ENCODE results near the gene CDC27. TPM values are rescaled to one million over a fixed set of nuclear protein-coding genes. Genes with fewer than 3 reads are reported as not detected.

CDC27 gene
- polyA plus RNA-seq, 1 donor (not counting 4 experiments of a cell fraction or from before 2014, with no cell fraction given) = 95.6 TPM

GRCh38 chr17:47227862-47228261 lies 38.8 kb upstream of the CDC27 start:
- Histone ChIP-seq H3K9me1 (ENCODE audit: control insufficient read depth, extremely low read depth, insufficient read depth, low read length) (no peaks in the 10 kb centered on the region), H3K9me3 (ENCODE audit: control insufficient read depth, low read depth, low read length) (no peaks in the 10 kb centered on the region), H3K27ac (ENCODE audit: control insufficient read depth, insufficient read depth, low read length) (no peak overlapping the region), H4K20me1 (ENCODE audit: control insufficient read depth, extremely low read depth, insufficient read depth, low read length) (no peaks in the 10 kb centered on the region), H2AFZ (ENCODE audit: control insufficient read depth, low read length) (no peak overlapping the region), H3K27me3 (ENCODE audit: control insufficient read depth, extremely low read depth, insufficient read depth, low read length) (peaks cover 9% of the 10 kb centered on the region), H3K4me2 (ENCODE audit: control insufficient read depth, extremely low read depth, insufficient read depth, low read depth, low read length) (no peak overlapping the region), H3K4me3 (ENCODE audit: control insufficient read depth in 2 of 3, extremely low read depth in 1 of 3, insufficient read depth in 2 of 3, low read depth in 1 of 3, low read length in 3 of 3) (no peak overlapping the region), H3K9ac (ENCODE audit: control insufficient read depth, extremely low read depth, insufficient read depth, low read length) (no peak overlapping the region), H3K4me1 (ENCODE audit: control insufficient read depth, extremely low read depth, insufficient read depth, low read length) (peaks cover 27% of the 10 kb centered on the region), H3K36me3 (ENCODE audit: control insufficient read depth in 2 of 2, extremely low read depth in 1 of 2, insufficient read depth in 2 of 2, low read length in 2 of 2) (no peaks in the 10 kb centered on the region), H3K79me2 (ENCODE audit: control insufficient read depth, insufficient read depth, low read length) (no peaks in the 10 kb centered on the region)
- DNase-seq (ENCODE audit: low read depth, low spot score) (no peak), FAIRE-seq (no peak)
- TF ChIP-seq EZH2 (IDR thresholded peaks at IDR 0.05; ENCODE audit: low read length) (no peak), CTCF (optimal IDR thresholded peaks at IDR 0.05 in 1 of 3, IDR thresholded peaks at IDR 0.05 in 1 of 3, conservative IDR thresholded peaks at IDR 0.05 in 1 of 3; ENCODE audit: extremely low read depth in 1 of 3, insufficient read depth in 2 of 3, low read length in 3 of 3) (no peak)
- dilution Hi-C loops (cut with MboI; ENCODE audit: extremely low pct_ligation_motif_present, low sequenced_read_pairs) = no loop called here

- Histone ChIP-seq H3K27ac (ENCODE audit: control insufficient read depth, insufficient read depth, low read length) (no peak overlapping the region), H2AFZ (ENCODE audit: control insufficient read depth, low read length) (no peak overlapping the region), H3K4me1 (ENCODE audit: control insufficient read depth, extremely low read depth, insufficient read depth, low read length) (peaks cover 31% of the 10 kb centered on the region)
Measured at GRCh38 chr17:47225911-47226688, 37.0 kb upstream of the CDC27 start.

More at GRCh38 chr17:47225911-47226688, 37.0 kb upstream of the CDC27 start:
- no peak overlapping the region for H3K9ac ChIP-seq (ENCODE audit: control insufficient read depth, extremely low read depth, insufficient read depth, low read length)
- no peaks in the 10 kb centered on the region for H3K9me1 ChIP-seq (ENCODE audit: control insufficient read depth, extremely low read depth, insufficient read depth, low read length)
- no peaks in the 10 kb centered on the region for H3K9me3 ChIP-seq (ENCODE audit: control insufficient read depth, low read depth, low read length)
- DNase-seq (ENCODE audit: low read depth, low spot score) (no peak), FAIRE-seq (no peak)
- dilution Hi-C loops (cut with MboI; ENCODE audit: extremely low pct_ligation_motif_present, low sequenced_read_pairs) = no loop called here
- no peaks in the 10 kb centered on the region for H3K36me3 ChIP-seq (ENCODE audit: control insufficient read depth in 2 of 2, extremely low read depth in 1 of 2, insufficient read depth in 2 of 2, low read length in 2 of 2)
- no peak overlapping the region for H3K4me2 ChIP-seq (ENCODE audit: control insufficient read depth, extremely low read depth, insufficient read depth, low read depth, low read length)
- TF ChIP-seq EZH2 (IDR thresholded peaks at IDR 0.05; ENCODE audit: low read length) (no peak), CTCF (optimal IDR thresholded peaks at IDR 0.05 in 1 of 3, IDR thresholded peaks at IDR 0.05 in 1 of 3, conservative IDR thresholded peaks at IDR 0.05 in 1 of 3; ENCODE audit: extremely low read depth in 1 of 3, insufficient read depth in 2 of 3, low read length in 3 of 3) (no peak)
- peaks cover 9% of the 10 kb centered on the region for H3K27me3 ChIP-seq (ENCODE audit: control insufficient read depth, extremely low read depth, insufficient read depth, low read length)
- no peaks in the 10 kb centered on the region for H4K20me1 ChIP-seq (ENCODE audit: control insufficient read depth, extremely low read depth, insufficient read depth, low read length)
- no peaks in the 10 kb centered on the region for H3K79me2 ChIP-seq (ENCODE audit: control insufficient read depth, insufficient read depth, low read length)
- no peak overlapping the region for H3K4me3 ChIP-seq (ENCODE audit: control insufficient read depth in 2 of 3, extremely low read depth in 1 of 3, insufficient read depth in 2 of 3, low read depth in 1 of 3, low read length in 3 of 3)

Measured in keratinocyte (primary cell).